GM21529 (cell line): Measurements from ENCODE around the gene PCYOX1L.

Experiments used
- ATAC-seq: cut with Tn5 transposase; IDR thresholded peaks from one replicate; pipeline ENCODE4 v1.9.1; 2021; ENCODE audit not compliant: unreplicated experiment

PCYOX1L gene

DNA sequence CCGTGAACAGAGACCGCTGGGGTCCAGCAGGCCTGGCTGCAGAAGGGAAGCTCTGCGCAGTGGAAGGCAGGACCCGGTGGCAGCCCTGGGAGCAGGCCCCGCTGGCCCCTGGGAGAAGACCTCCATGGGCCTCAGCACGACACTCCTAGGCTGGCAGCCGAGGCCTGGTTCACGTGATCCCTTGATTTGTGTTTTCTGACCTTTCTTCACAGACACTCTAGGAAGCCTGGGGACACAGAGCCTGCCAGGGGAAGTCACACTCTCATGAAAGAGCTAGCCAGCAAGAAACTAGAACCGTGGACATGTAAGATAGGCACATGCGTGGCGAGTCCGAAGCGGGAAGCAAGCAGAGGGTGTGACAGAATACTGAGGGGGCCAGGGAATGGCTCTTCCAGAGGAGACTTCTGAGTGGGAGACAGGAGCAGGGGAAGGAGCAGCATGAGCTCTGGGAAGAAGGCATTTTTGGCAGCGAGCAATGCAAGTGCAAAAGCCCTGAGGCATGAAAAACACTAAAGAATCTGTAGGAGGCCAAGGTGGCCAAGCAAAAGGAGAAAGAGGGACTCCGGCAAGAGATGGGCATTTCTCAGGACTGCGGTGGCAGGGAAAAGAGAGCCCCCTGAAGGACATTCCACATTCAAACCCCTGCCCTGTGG, 47.8 kb downstream of the PCYOX1L start:
- ATAC-seq, result no peak

DNA sequence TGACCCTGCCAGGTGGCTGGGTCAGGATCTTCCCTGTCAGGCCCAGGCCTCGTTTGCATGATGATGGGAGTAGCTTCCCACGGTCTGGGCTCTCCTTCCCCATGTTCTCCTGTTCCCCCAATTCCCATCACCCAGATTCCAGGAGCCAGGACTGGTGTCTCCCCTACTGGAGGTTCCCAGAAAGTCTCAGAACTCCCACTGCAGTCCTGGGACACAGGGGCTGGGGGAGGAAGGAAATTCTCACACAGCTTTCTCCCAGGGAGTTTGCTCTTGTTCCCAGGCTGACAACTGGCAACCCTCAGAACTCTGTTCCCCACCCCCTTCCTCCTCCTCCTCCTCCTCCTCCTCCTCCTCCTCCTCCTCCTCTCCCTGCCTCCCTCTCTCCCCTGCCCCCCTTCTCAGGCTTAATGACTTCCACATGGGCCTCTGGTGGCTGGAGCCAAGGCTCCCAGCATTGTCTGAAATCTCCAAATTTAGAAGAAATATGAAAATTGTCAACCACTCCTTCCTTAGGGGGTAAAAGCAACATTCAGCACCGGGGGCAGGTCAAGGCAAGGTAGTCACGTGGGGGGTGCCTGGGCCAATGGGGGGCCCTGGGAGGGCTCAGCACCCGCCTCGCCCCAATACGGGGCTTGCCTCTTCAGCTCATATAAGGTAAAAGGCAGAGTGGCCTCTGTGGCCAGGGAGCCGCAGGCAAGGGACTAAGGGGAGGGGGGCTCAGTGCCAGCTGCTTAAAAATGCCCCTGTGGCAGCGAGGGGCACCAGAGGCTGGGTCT, 48.5 kb downstream of the PCYOX1L start:
- no peak for ATAC-seq

DNA sequence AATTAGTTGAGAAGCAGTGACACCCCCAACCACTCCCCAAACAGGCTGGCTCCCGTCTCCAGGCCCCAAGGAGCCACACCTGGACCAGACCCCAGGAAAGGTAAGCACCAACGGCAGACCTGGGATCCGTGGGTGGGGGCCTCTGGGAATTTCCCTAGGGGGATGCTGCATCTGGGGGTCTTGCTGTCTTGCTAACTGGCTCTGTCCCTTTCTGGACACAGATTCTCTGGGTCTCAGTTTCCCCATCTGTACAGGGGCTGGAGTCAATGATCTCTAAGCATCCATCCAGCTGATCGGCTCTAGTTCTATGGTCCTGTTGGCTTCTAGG, 49.1 kb downstream of the PCYOX1L start:
- ATAC-seq, result no peak

DNA sequence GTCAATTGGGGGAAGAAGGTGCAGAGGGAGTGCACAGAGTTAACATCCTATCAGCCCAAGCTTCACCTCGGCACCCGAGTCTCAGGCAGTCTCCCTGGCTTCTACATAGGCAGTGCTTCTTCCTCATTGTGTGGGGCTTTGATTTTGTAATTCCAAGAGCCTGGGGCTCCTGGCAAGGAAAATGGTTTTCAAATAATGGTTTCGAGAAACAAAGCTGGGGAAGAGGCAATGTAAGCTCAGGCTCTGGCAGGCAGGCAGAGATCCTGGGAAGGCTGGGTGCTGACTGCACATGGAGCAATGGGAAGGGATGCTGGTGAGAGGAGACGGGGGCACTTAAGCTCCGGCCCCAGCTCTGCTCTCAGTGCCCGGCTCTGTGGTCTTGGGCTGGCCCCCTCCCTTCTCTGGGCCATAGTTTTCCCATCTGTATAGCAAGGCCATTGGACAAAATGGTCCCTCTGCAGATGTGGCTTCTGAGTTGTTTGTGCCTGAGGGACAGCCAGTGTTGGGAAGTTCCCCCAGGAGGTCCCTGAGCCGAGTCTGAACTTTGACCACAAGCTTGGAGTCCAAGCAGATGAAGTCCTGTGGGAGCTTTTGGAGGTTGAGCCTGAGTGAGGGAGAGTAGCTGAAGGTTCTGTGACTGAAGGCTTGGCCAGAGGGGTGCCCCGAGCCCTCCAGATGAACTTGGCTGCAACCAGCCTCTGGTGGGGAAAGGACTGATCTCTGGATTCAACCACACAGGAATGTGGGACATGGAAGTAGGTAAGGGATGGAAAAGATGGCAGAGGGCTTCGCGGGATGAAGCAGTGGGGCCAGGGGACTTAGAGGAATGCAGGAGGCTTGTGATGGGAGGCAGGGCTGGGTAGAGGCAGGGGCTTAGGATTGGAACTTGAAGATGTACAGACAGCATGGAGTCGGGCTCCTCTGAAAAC, 49.7 kb downstream of the PCYOX1L start:
- ATAC-seq, result no peak

DNA sequence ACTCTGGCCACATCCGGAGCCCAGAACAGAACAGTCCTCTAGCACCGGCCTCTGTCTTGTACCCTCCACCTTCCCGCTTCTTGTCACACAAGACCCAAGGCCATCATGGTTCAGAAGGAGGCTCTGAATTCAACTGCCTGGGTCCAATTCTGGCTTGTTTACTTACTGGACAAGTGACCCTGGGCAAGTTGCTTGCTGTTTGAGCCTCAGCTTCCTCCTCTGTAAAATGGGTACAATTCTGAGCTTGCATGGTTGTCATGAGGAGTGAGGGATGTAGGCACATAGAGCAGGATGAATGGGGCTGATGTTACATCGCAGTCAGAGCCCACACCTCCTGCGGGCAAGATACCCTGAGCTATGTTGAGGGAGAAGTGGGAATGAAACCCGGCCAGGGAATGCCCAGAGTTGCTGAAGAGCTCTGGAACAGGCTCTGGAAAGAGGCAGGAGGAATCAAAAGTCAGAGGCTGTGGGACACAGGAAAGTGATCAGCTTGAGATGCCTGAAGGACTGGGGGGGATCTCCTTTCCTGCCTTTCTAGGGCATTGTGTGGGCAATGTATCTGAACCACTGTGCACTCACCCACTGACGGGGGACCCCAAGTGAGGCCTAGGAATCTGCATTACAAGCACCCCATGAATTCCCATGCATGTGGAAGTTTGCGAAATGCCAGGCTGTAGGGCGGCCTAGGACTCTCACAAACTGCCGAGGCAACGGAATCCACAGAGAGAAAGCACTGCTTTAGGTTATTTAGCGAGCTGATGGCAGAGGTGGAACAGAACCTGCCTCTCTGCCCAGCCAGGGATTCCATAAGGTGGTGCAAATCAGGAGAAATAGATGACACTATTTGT, 50.6 kb downstream of the PCYOX1L start:
- no peak for ATAC-seq

DNA sequence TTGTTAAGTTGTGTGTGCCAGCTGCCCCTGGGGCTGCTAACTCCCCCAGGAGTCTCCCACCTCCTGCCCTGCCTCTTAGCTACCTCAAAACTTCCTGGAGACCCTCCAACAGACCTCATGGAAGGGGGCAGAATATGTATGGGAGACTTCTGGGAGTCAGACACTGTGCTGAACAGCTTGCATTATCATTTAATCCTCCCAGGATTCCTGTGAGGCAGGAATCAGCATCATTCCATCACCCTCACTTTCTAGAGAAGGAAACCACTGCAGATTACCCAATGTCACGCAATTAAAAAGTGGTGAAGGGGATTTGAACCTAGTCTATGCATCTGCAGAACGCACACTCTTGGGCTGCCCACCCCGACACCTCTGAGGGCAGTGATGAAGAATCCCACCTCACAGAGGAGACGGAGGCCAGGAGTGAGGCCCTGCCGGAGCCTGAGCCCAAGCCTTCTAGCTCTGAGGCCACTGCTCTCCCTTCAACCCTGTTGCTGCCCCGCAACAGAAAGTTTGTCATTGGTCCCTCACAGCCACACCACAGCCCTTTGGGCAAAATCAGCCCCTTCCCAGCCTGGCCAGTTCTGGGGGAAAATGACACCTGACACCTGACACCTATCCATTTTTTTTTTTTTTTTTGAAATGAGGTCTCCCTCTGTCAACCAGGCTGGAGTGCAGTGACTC, 51.6 kb downstream of the PCYOX1L start:
- ATAC-seq, result no peak

DNA sequence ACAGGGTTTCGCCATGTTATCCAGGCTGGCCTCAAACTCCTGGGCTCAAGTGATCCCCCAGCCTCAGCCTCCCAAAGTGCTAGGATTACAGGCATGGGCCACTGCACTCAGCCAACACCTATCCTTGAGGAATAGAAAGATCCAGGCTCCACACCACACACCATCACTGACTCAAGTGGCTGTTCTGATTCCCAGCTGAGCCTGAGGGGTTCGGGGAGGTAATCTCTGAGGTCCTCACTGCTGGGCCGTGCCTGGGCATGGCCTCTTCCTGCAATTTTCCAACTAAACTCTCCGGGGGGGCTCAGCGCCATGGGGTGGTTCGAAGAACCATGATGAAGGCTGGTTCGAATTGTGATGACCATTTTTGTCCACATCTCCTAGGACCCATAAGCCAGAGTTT, 52.2 kb downstream of the PCYOX1L start:
- no peak for ATAC-seq

DNA sequence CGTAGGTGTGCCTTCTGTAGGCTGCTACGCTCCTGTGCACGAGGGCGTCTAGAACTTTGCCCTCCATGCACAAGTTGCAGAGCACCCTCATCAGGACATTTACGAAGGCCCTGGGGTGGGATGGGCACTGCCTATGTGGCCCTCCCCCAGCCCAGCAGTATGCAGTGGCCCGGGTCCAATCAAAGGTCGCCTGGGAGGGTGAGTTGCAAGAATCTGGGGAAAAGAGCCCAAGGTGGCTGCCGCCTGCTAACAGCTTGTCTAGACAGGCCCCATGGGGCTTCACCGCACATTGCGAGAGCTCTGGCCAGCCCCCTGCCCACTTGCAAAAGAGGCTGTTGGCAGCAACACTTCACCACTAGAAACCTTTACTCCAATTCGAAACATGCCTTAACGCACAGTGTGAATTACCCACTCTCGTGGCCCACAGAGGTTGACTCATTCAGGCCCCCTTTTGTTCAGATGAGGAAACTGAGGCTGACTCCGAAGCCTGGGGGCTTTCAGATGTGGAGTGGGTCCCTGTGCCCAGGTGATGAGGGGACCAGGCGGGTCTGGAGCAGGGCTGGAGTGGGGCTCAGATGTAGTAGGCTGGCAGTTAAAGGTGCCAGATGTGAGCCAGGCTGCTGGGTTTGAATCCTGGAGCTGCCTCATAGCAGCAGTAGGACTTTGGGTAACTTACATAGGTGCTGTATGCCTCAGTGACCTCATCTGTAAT, 53.0 kb downstream of the PCYOX1L start:
- ATAC-seq, result no peak

DNA sequence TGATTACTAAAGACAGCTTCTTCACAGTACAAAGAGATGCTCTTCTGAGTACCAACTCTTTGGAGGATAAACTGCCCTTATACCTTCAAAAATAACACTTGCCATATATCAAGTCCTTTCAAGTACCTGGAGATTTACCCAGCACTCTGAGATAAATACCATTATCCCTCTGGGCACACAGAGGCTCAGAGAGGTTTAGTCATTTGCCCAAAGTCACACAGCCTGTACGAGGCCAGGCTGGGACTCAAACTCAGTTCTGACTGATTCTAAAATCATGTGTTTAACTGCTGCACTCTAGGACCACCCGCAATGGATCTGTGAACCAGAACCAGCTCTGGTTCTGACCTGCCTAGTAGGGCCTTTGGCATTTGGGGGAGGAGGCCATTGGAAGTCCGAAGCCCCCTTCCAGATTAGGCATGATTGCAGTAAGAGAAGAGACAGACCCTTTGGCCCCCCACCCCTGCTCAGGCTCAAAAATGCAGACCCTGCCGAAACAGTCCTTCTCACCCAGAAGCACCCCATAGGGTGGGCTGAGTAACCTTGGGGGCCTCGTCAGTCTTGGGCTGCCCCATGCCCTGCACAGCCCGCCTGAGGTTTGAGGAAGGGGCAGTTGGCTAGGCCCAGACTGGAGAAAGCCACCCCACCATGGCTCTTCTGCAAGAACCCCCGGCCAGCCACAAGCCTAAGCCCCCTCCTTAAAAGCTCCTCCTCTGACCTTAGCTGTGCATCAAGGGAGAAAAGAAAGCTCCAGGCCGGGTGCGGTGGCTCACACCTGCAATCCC, 54.1 kb downstream of the PCYOX1L start:
- no peak for ATAC-seq

DNA sequence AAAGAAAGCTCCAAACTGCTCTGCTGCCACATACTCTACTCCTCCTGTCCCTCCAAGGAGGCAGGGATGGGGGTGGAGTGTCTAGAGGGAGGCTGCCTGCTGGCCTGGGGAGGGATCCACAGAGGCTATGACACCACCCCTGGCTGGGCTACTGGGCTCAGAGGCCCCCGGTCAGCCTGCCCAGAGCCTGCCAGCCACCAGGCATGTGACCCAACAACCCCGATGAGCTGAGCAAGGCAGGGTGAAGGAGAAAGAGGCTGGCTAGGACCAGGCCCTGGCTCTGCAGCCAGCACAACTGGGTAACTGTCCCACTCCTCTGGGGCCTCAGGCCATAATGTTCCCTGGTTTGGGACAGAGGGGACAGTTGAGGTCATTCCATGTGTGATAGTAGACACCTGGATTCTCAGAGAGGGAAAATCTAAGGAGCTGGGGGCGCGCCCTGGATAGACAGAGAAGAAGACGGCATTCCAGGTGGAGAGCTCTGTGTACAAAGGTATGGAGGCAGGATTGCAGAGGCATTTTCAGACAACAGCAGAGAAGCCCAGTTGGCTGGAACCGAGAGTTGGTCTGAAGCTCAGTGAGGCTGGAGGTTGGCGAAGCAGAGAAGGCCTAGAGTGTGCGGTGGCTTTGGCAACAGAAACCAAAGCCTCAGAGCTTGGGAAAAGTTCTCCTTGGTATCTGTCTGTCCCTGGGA, 55.1 kb downstream of the PCYOX1L start:
- no peak for ATAC-seq

DNA sequence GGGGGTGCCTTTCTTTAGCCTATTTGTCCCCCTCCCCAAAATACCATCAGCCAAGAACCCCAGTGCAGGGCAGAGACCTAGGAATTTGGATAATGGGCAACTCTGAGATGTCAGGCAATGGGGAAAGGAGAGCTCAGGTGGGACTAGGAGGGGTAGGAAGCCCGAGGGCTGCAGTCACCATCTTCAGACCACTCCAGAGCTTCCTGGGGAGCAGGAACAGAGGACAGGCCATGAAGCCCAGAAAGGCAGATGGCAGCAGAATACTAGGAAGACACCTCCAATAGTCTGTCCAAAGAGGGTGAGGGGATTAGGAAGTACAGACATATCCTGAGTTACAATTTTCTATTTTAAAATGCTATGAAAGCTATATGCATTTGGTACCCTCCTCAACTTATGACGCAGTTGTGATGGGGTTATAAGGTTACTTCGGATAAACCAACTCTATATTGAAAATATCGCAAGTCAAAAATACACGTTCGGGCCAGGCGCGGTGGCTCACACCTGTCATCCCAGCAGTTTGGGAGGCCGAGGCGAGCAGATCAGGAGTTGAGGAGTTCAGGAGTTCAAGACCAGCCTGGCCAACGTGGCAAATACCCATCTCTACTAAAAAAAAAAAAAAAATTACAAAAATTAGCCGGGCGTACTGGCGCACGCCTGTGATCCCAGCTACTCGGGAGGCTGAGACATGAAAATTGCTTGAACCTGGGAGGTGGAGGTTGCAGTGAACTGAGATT, 55.8 kb downstream of the PCYOX1L start:
- no peak for ATAC-seq

DNA sequence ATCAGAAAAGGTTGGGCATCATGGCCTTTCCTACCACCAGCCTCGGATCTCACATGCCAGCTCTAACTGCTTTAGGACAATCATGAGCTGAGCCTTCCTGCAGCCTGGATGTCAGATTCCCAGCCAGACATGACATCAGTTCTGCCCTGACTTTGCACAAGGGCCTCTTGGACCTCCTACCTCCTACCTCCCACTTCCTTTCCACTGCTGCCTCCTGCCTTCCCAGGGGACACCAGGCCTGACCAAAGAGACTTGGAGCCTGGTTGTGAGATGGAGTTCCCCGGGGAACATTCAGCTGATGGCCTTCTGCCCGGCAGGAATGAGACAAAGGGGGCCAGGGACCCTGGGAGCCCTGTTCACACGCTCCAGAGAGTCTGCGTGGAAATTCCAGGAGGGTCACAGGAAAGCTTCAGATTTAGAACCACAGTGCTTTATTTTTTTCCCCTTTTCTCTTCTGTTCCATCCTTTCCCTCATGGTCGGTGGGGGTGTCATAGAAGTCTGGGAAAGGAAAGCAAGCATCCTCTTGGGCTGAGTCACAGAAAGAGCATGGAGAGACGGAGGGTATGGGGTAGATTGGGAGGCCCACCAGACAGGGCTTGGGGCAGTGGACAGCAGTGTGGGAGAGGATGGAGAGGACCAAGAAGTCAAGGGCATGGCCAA, 56.7 kb downstream of the PCYOX1L start:
- no peak for ATAC-seq

DNA sequence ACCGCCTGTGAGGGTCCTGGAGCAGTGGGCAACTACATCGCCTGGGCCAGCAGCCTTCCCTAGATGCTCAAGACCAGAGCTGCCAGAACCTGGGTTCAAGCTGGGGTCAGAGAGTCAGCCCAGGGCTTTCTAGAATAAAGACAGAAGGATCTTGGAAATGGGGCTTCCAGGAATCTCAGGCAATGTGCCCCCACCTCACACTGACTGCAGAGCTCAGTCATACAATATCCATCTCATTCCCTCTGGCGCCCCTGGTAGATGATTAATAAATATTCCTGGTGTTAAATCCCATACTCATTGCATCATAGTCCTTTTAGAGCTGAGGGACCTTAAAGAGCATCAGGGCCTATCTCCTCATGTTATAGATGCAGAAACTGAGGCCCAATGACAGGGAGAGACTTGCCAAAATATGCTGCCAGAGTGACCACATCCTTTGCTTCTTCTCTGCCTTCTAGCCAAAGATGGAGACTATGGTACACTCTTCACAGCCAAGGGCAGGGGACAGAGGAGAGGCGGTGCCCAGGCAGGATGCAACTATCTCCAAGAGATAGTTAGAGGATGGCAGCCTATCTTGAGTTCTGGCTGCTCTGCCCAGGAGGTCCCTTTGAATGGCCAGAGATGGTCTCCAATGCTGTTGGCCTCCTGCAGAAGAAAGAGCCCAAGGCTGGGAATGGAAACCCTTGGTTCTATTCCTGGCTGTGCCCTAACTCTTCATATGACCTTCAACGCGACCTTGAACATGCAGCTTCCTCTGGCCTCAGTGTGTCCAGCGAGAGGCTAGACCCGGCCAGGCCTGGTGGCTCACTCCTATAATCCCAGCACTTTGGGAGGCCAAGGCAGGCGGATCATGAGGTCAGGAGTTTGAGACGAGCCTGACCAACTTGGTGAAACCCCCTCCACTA, 57.5 kb downstream of the PCYOX1L start:
- no peak for ATAC-seq

DNA sequence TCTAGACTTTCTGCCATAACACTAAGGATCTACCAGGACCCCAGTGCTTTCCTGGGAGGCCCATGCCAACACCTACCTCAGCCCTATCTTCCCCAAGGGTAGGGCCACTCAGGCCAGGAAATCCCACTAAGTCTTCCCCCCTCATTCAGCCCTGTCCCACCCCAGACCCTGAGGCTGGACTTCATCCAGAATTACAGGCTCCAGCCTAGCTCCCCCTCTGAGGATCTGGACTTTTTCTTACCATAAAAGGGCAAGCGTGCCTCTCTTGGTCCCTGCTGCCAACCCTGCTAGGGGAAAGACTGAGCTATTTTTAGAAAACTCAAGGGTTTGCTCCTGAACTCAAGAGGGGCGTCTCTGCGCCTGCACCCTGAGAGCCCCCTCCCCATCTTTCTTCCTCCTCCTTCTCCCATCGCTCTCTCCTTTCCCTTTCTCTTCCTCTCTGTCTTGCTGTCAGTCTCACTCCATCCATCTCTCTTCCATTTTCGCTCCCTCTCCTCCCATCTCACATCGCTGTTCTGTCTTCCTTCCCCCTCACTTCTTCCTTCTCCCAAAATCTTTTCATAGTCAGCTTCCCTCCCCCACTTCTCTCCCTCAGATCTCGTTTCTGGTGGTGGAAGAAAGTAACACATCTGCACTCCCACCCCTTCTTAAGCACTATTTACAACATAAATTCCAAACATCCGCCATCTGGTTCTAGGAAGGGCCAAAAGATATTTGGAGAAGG, 59.3 kb downstream of the PCYOX1L start:
- no peak for ATAC-seq

DNA sequence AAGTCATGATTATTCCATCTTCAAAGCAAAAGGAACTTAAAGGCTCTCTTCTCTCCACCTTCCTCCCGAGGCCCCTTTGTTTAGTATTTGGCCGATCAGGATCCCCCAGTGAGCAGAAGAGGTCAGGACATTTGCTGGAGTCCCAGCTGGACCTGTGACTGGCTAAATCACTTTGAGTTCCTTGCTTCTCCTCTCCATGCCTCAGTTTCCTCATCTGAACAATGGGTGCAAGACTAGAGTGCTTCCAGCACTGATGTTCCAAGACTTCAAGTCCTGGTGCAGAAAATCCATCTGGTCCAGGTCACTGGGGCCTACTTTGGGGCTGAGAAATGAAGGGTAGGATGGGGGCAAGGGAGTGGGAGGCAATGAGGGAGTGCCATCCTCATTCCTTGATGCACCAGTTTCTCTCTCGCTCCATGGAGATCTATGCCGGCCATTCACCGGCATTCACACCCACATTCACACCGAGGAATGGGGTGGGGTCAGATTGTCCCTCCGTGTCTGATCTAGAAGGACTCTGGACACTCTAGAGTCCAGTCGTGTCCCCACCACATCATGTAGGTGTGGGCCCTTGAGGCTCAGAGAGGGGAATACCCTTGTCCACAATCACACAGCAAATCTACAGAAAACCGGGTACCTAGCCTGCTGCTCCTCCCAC, 60.0 kb downstream of the PCYOX1L start:
- no peak for ATAC-seq
